A549 treated with CORT108297 at 1 μM for 4 hours (cell line): ENCODE results near the gene PDIA2. TPM values are rescaled to one million over a fixed set of nuclear protein-coding genes. Genes with fewer than 3 reads are reported as not detected.

Source experiments
- total RNA-seq: library from RNA; stranded (reverse); fragments of 200-300 nt; extraction: Qiagen RNA extraction; gene quantifications from 5 replicates; pipeline ENCODE4 v1.2.3, GENCODE V29; 2022

The PDIA2 gene
- total RNA-seq: 0.42 to 0.74 TPM (median 0.48 TPM) in 5 replicates

GRCh38 chr16:283033-283805 is at the start of gene PDIA2:
TSS of gene PDIA2 (plus strand) at chr16:283164. CDS start at chr16:283170, 6 bp downstream.

GRCh38 chr16:234468-235305 is 48.3 kb upstream of the PDIA2 start, which contains the start of gene FAM234A:
TSS of gene FAM234A (plus strand) at chr16:234821. CDS start at chr16:254414, 19,593 bp downstream.

GRCh38 chr16:275786-276232 is 7.2 kb upstream of the PDIA2 start, which contains the start of gene RGS11:
TSS of gene RGS11 (minus strand) at chr16:275944. CDS start at chr16:275911, 33 bp downstream.

GRCh38 chr16:280552-280951 is 2.4 kb upstream of the PDIA2 start, which contains the start of gene ARHGDIG:
TSS of gene ARHGDIG (plus strand) at chr16:280591. CDS start at chr16:280681, 90 bp downstream.

Other genes with a start within 250 kb of the PDIA2 start
- gene POLR3K, start 229.6 kb upstream of the PDIA2 start, total RNA-seq: 34.9 to 43.5 TPM (median 39.9 TPM) in 5 replicates
- 60.7 to 80.1 TPM (median 75.4 TPM) in 5 replicates for gene SNRNP25, start 229.3 kb upstream of the PDIA2 start, total RNA-seq
- gene RHBDF1, start 210.5 kb upstream of the PDIA2 start, total RNA-seq: 22.0 to 32.9 TPM (median 31.9 TPM) in 5 replicates
- 54.0 to 82.9 TPM (median 75.4 TPM) in 5 replicates for gene MPG, start 204.9 kb upstream of the PDIA2 start, total RNA-seq
- 21.7 to 30.8 TPM (median 29.6 TPM) in 5 replicates for gene NPRL3, start 144.5 kb upstream of the PDIA2 start, total RNA-seq
- gene HBZ, start 130.5 kb upstream of the PDIA2 start, total RNA-seq: 0.14 TPM in 1 of 5 replicates, not detected in the others
- gene HBM, start 117.2 kb upstream of the PDIA2 start, total RNA-seq: not detected in 5 replicates
- 0.24 to 0.60 TPM (median 0.47 TPM) in 4 of 5 replicates, not detected in the other for gene HBA2, start 110.3 kb upstream of the PDIA2 start, total RNA-seq
- 0.78 to 1.9 TPM (median 1.1 TPM) in 5 replicates for gene HBA1, start 106.5 kb upstream of the PDIA2 start, total RNA-seq
- 4.4 to 9.2 TPM (median 6.8 TPM) in 5 replicates for gene HBQ1, start 102.7 kb upstream of the PDIA2 start, total RNA-seq
- gene LUC7L, start 53.7 kb upstream of the PDIA2 start, total RNA-seq: 48.6 to 54.3 TPM (median 52.6 TPM) in 5 replicates
- gene FAM234A, start 48.3 kb upstream of the PDIA2 start, total RNA-seq: 44.1 to 50.9 TPM (median 47.7 TPM) in 5 replicates
- 3.5 to 5.6 TPM (median 5.3 TPM) in 5 replicates for gene RGS11, start 7.2 kb upstream of the PDIA2 start, total RNA-seq
- 2.4 to 3.5 TPM (median 3.3 TPM) in 5 replicates for gene ARHGDIG, start 2.6 kb upstream of the PDIA2 start, total RNA-seq
- 26.1 to 36.7 TPM (median 35.3 TPM) in 5 replicates for gene AXIN1, start 69.6 kb downstream of the PDIA2 start, total RNA-seq
- gene MRPL28, start 87.4 kb downstream of the PDIA2 start, total RNA-seq: 122 to 138 TPM (median 130 TPM) in 5 replicates
- 25.0 to 40.2 TPM (median 40.2 TPM) in 5 replicates for gene PGAP6, start 98.8 kb downstream of the PDIA2 start, total RNA-seq
- gene NME4, start 114.0 kb downstream of the PDIA2 start, total RNA-seq: 274 to 468 TPM (median 443 TPM) in 5 replicates
- gene DECR2, start 118.7 kb downstream of the PDIA2 start, total RNA-seq: 19.7 to 30.5 TPM (median 29.6 TPM) in 5 replicates
- 19.3 to 25.6 TPM (median 21.6 TPM) in 5 replicates for gene RAB11FIP3, start 142.5 kb downstream of the PDIA2 start, total RNA-seq
- gene CAPN15, start 244.5 kb downstream of the PDIA2 start, total RNA-seq: 43.1 to 85.3 TPM (median 79.8 TPM) in 5 replicates